CD14-positive monocyte (primary cell): ENCODE data around the gene MYO1E. TPM values are rescaled to one million over a fixed set of nuclear protein-coding genes. Genes with fewer than 3 reads are reported as not detected.

Source experiments
- DNase-seq, 3 donors: peaks; one replicate each; pipeline ENCODE4 v3.0.0-alpha.2; 2011 to 2022
- H2AFZ ChIP-seq: 2 replicates; pipeline ENCODE4 v1.6.0; 2012; ENCODE audit warnings: mild to moderate bottlenecking, low read depth, low read length, inconsistent platforms; ENCODE audit not compliant: insufficient read depth, poor library complexity, severe bottlenecking
- H3K27ac ChIP-seq, 2 donors: 1 replicate in 1 of 2; 2 replicates in 1 of 2; pipeline ENCODE4 v1.5.1; 2012 to 2013; ENCODE audit warnings: low read length in 2 of 2, control low read depth in 1 of 2, inconsistent platforms in 1 of 2, low read depth in 1 of 2, mild to moderate bottlenecking in 1 of 2
- H3K27me3 ChIP-seq, 2 donors: one replicate each; pipeline versions ENCODE4 v1.6.0 to v1.6.1; 2011 to 2013; ENCODE audit warnings: low read length in 2 of 2; ENCODE audit not compliant: control insufficient read depth in 2 of 2, insufficient read depth in 2 of 2
- H3K36me3 ChIP-seq, 2 donors: replicated peaks in 1 of 2; 1 replicate in 1 of 2; 2 replicates in 1 of 2; pipeline versions ENCODE4 v1.5.1 to v1.6.1; 2012 to 2013; ENCODE audit warnings: low read length in 2 of 2, control low read depth in 1 of 2, inconsistent platforms in 1 of 2, mild to moderate bottlenecking in 1 of 2; ENCODE audit not compliant: insufficient read depth in 2 of 2, control insufficient read depth in 1 of 2
- H3K4me1 ChIP-seq, 2 donors: 1 replicate in 1 of 2; 2 replicates in 1 of 2; pipeline versions ENCODE4 v1.5.1 to v1.6.1; 2012 to 2013; ENCODE audit warnings: low read length in 2 of 2, control low read depth in 1 of 2, inconsistent platforms in 1 of 2, mild to moderate bottlenecking in 1 of 2, moderate library complexity in 1 of 2; ENCODE audit not compliant: insufficient read depth in 2 of 2, control insufficient read depth in 1 of 2
- H3K4me2 ChIP-seq: replicated peaks from 2 replicates; pipeline ENCODE3; 2012; ENCODE audit warnings: low read length, moderate library complexity, mild to moderate bottlenecking; ENCODE audit not compliant: poor library complexity, severe bottlenecking; ENCODE audit errors: extremely low read depth
- H3K4me3 ChIP-seq, 3 experiments: fragments of 200-600 bp in 1 of 3; sonication (generic) in 1 of 3; replicated peaks in 1 of 3; 1 replicate in 2 of 3; 2 replicates in 1 of 3; pipeline ENCODE4 v1.5.1; 2011 to 2013; ENCODE audit warnings: low read length in 3 of 3, mild to moderate bottlenecking in 3 of 3, control low read depth in 2 of 3, low read depth in 2 of 3, inconsistent platforms in 1 of 3, moderate library complexity in 1 of 3
- H3K79me2 ChIP-seq: 2 replicates; pipeline ENCODE4 v1.6.0; 2012; ENCODE audit warnings: mild to moderate bottlenecking, control low read depth, inconsistent platforms, low read length, moderate library complexity; ENCODE audit not compliant: insufficient read depth
- H3K9ac ChIP-seq: 2 replicates; pipeline ENCODE4 v1.6.0; 2017; ENCODE audit warnings: low read length, mild to moderate bottlenecking; ENCODE audit not compliant: insufficient read depth, poor library complexity, severe bottlenecking
- H3K9me3 ChIP-seq, 2 donors: replicated peaks in 1 of 2; 1 replicate in 1 of 2; 2 replicates in 1 of 2; pipeline versions ENCODE4 v1.5.1 to v1.6.1; 2012 to 2013; ENCODE audit warnings: low read length in 2 of 2, control low read depth in 1 of 2; ENCODE audit not compliant: control insufficient read depth in 1 of 2, insufficient read depth in 1 of 2
- H4K20me1 ChIP-seq: 2 replicates; pipeline ENCODE4 v1.6.0; 2012; ENCODE audit warnings: mild to moderate bottlenecking, low read length, control low read depth, moderate library complexity; ENCODE audit not compliant: insufficient read depth
- H3K27ac Mint-ChIP-seq, 7 donors: one replicate each; pipeline ENCODE4 v1.8.0; 2020; ENCODE audit warnings: mild to moderate bottlenecking in 7 of 7, mixed read lengths in 7 of 7, moderate library complexity in 6 of 7, inconsistent platforms in 2 of 7
- H3K27me3 Mint-ChIP-seq, 3 donors: one replicate each; pipeline ENCODE4 v1.8.0; 2021 to 2022; ENCODE audit warnings: low read depth in 3 of 3, mild to moderate bottlenecking in 3 of 3, mixed read lengths in 3 of 3, moderate library complexity in 3 of 3, inconsistent platforms in 1 of 3
- H3K36me3 Mint-ChIP-seq, 2 donors: one replicate each; pipeline ENCODE4 v1.8.0; 2020; ENCODE audit warnings: mixed read lengths in 2 of 2, inconsistent platforms in 1 of 2, mild to moderate bottlenecking in 1 of 2
- H3K4me1 Mint-ChIP-seq: one replicate; pipeline ENCODE4 v1.8.0; 2020; ENCODE audit warnings: mild to moderate bottlenecking, mixed read lengths
- H3K4me3 Mint-ChIP-seq, 2 donors: one replicate each; pipeline ENCODE4 v1.8.0; 2020; ENCODE audit warnings: mild to moderate bottlenecking in 2 of 2, mixed read lengths in 2 of 2, moderate library complexity in 1 of 2
- H3K9me3 Mint-ChIP-seq, 7 donors: one replicate each; pipeline ENCODE4 v1.8.0; 2020 to 2022; ENCODE audit warnings: mixed read lengths in 7 of 7, mild to moderate bottlenecking in 6 of 7, moderate library complexity in 6 of 7, inconsistent platforms in 2 of 7
- WGBS: methylation state at CpG from one replicate; pipeline ENCODE4 v1.1.5; 2013; ENCODE audit warnings: missing lambda C conversion rate; ENCODE audit not compliant: insufficient coverage; 5-methylcytosine and 5-hydroxymethylcytosine counted together
- intact Hi-C, 2 donors: fragments of 100-400 bp; cut with micrococcal nuclease; formaldehyde crosslinking; loops; one replicate each; pipeline versions ENCODE4 v1.15.0 to v1.15.1; 2023
- polyA plus RNA-seq, 3 donors: library from polyadenylated mRNA; depleted of rRNA in 1 of 3; unstranded in 2 of 3; stranded (reverse) in 1 of 3; fragments of 300-500 nt in 2 of 3; fragments of >200 nt in 1 of 3; fragmentation: Illumina TruSeq in 2 of 3; gene quantifications; 1 replicate in 2 of 3; 2 replicates in 1 of 3; pipeline ENCODE4 v1.2.3, GENCODE V29; 2012 to 2021
- TF ChIP-seq, protein P1 (sequence below): fragments of 200-600 bp; IDR thresholded peaks from one replicate; pipeline ENCODE4 v1.8.0; 2022; ENCODE audit warnings: antibody characterized with exemption, mild to moderate bottlenecking

Gene MYO1E
- polyA plus RNA-seq, 3 donors = 5.5 to 16.2 (median 6.2) TPM

DNA sequence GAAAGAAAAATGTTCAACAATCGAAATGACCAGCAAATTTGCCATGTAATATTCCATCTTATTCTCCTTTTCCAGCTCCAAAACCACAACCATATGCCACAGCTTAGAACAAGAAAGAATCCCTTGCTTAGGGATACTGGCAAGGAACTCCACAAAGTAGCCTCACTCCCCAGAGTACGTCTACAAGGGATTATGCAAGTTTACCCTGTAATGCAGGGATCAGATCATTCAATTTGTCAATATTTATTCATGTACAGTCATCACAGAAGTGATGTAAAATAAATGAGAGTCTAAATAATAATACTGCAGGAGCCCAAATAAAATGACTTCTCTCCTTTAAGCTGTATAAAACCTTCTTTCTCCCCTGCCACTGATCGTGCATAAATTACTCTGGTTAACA, 23.5 kb upstream of the MYO1E start:
- Histone ChIP-seq H3K4me2 (no peak overlapping the region), H3K36me3 (no peaks in the 10 kb centered on the region), H3K9ac (no peak overlapping the region), H3K27me3 (no peaks in the 10 kb centered on the region), H3K4me3 (no peak overlapping the region), H3K27ac (no peak overlapping the region), H3K9me3 (no peaks in the 10 kb centered on the region), H3K4me1 (peaks cover 62 to 63% of the 10 kb centered on the region in 2 donors), H2AFZ (no peak overlapping the region), H3K79me2 (no peaks in the 10 kb centered on the region), H4K20me1 (no peaks in the 10 kb centered on the region)
- intact Hi-C loops = no loop called here
- Mint-ChIP-seq H3K4me3 (no peak overlapping the region), H3K9me3 (no peaks in the 10 kb centered on the region), H3K27me3 (peaks cover 0 to 1% (median 0%) of the 10 kb centered on the region in 3 donors), H3K27ac (no peak overlapping the region), H3K36me3 (no peaks in the 10 kb centered on the region), H3K4me1 (peaks cover 61% of the 10 kb centered on the region)
- WGBS = 95% methylated on average over 2 of the region's 3 CpGs
- DNase-seq = no peak
- TF ChIP-seq, protein P1, sequence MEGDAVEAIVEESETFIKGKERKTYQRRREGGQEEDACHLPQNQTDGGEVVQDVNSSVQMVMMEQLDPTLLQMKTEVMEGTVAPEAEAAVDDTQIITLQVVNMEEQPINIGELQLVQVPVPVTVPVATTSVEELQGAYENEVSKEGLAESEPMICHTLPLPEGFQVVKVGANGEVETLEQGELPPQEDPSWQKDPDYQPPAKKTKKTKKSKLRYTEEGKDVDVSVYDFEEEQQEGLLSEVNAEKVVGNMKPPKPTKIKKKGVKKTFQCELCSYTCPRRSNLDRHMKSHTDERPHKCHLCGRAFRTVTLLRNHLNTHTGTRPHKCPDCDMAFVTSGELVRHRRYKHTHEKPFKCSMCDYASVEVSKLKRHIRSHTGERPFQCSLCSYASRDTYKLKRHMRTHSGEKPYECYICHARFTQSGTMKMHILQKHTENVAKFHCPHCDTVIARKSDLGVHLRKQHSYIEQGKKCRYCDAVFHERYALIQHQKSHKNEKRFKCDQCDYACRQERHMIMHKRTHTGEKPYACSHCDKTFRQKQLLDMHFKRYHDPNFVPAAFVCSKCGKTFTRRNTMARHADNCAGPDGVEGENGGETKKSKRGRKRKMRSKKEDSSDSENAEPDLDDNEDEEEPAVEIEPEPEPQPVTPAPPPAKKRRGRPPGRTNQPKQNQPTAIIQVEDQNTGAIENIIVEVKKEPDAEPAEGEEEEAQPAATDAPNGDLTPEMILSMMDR = no peak

DNA sequence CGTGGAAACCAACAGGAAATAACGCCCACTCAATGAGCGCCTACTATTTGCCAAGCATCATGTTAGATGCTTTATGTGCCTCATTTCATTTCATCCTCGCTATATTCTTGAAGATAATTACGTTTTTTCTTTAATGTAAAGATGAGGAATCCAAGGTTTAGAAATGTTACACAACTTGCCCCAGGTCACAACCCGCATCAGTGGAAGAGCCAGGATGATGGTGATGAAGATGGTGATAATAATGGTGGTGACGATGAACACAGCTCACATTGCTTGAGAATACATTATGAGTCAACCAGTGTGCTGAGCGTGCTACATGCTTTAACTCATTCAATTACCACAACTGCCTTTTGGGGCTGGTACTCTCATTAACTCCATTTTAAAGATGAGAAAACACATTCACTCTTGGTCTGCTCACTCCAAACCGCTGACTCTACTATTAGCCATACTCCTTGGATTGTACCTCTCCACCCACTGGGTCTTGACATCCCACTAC, 21.5 kb upstream of the MYO1E start:
- intact Hi-C loops = no loop called here
- DNase-seq = no peak
- Histone ChIP-seq H3K79me2 (no peaks in the 10 kb centered on the region), H4K20me1 (no peaks in the 10 kb centered on the region), H3K9ac (no peak overlapping the region), H3K36me3 (no peaks in the 10 kb centered on the region), H3K4me2 (no peak overlapping the region), H3K27ac (no peak overlapping the region), H2AFZ (no peak overlapping the region), H3K4me3 (no peak overlapping the region), H3K9me3 (no peaks in the 10 kb centered on the region), H3K27me3 (no peaks in the 10 kb centered on the region), H3K4me1 (peaks cover 54% of the 10 kb centered on the region in 2 donors)
- H3K27me3 Mint-ChIP-seq = peaks cover 0 to 2% (median 0%) of the 10 kb centered on the region in 3 donors
- no peak overlapping the region for H3K4me3 Mint-ChIP-seq
- H3K9me3 Mint-ChIP-seq = peaks cover 0 to 2% (median 0%) of the 10 kb centered on the region in 7 donors
- H3K27ac Mint-ChIP-seq = peak overlapping the region in 1 of 7 donors; percentile 48
- peaks cover 55% of the 10 kb centered on the region for H3K4me1 Mint-ChIP-seq
- TF ChIP-seq, protein P1 = no peak
- WGBS = 92% methylated on average over 3 of the region's 9 CpGs
- H3K36me3 Mint-ChIP-seq = no peaks in the 10 kb centered on the region
